Smooth muscle cell (in vitro differentiated cells): ENCODE data around the gene SIGLECL1. TPM values are rescaled to one million over a fixed set of nuclear protein-coding genes. Genes with fewer than 3 reads are reported as not detected.
"Not testable (repeated sequence)": the region's sequence is repeated elsewhere in the genome, so short reads cannot be mapped to it uniquely, and the experiment has no call there.

Experiments
- DNase-seq: peaks from one replicate; lab custom pipeline; 2025; ENCODE audit not compliant: unreplicated experiment; lab: John Stamatoyannopoulos, UW
- H2AFZ ChIP-seq: fragments of 200-600 bp; sonication (generic); 2 replicates; pipeline ENCODE4 v1.6.0; 2016; ENCODE audit warnings: antibody characterized with exemption, low read depth, mild to moderate bottlenecking
- H3F3A ChIP-seq: fragments of 200-600 bp; sonication (generic); 2 replicates; pipeline ENCODE4 v1.6.0; 2017; ENCODE audit warnings: antibody characterized with exemption, low read depth
- H3K27ac ChIP-seq: fragments of 200-600 bp; sonication (generic); 2 replicates; pipeline ENCODE4 v1.5.1; 2016; ENCODE audit warnings: low read depth, mild to moderate bottlenecking
- H3K27me3 ChIP-seq: fragments of 200-600 bp; sonication (generic); 2 replicates; pipeline ENCODE4 v1.6.1; 2016; ENCODE audit warnings: low read depth, mild to moderate bottlenecking
- H3K36me3 ChIP-seq: fragments of 200-600 bp; sonication (generic); 2 replicates; pipeline ENCODE4 v1.5.1; 2016; ENCODE audit warnings: low read depth
- H3K4me1 ChIP-seq: fragments of 200-600 bp; sonication (generic); 2 replicates; pipeline ENCODE4 v1.5.1; 2016; ENCODE audit warnings: low read depth
- H3K4me2 ChIP-seq: fragments of 200-600 bp; sonication (generic); 2 replicates; pipeline ENCODE4 v1.6.0; 2016; ENCODE audit warnings: mild to moderate bottlenecking
- H3K4me3 ChIP-seq: fragments of 200-600 bp; sonication (generic); 2 replicates; pipeline ENCODE4 v1.5.1; 2016; ENCODE audit warnings: mild to moderate bottlenecking
- H3K79me2 ChIP-seq: fragments of 200-600 bp; sonication (generic); 2 replicates; pipeline ENCODE4 v1.6.0; 2016; ENCODE audit warnings: low read depth, mild to moderate bottlenecking
- H3K9ac ChIP-seq: fragments of 200-600 bp; sonication (generic); 2 replicates; pipeline ENCODE4 v1.6.0; 2016; ENCODE audit warnings: low read depth
- H3K9me3 ChIP-seq: fragments of 200-600 bp; sonication (generic); replicated peaks from 2 replicates; pipeline ENCODE4 v1.5.1; 2016; ENCODE audit warnings: low read depth
- H4K20me1 ChIP-seq: fragments of 200-600 bp; sonication (generic); 2 replicates; pipeline ENCODE4 v1.6.0; 2016; ENCODE audit warnings: low read depth
- CTCF ChIP-seq: fragments of 200-600 bp; sonication (generic); IDR thresholded peaks from 2 replicates; pipeline ENCODE4 v1.5.1; 2017; ENCODE audit warnings: borderline replicate concordance, mild to moderate bottlenecking, antibody characterized with exemption; ENCODE audit not compliant: insufficient read depth, poor library complexity, severe bottlenecking
- WGBS: methylation state at CpG from one replicate; pipeline ENCODE4 v1.1.7; 2016; ENCODE audit warnings: low lambda C conversion rate; 5-methylcytosine and 5-hydroxymethylcytosine counted together
- polyA plus RNA-seq: library from polyadenylated mRNA; unstranded; fragments of >200 nt; fragmentation: Nextera tagmentation; extraction: Ambion mirVana; gene quantifications from 2 replicates; pipeline ENCODE4 v1.2.1, GENCODE V29; 2016
- total RNA-seq: library from RNA; depleted of rRNA; stranded (reverse); fragments of >200 nt; gene quantifications from 2 replicates; pipeline ENCODE4 v1.2.3, GENCODE V29; 2014

Gene SIGLECL1
- total and polyA plus RNA-seq, 2 experiments from 2014 or later = not detected

- H3K27ac ChIP-seq = no peak overlapping the region
- H3K79me2 ChIP-seq = no peaks in the 10 kb centered on the region
- H3K4me2 ChIP-seq = no peak overlapping the region
- H2AFZ ChIP-seq = no peak overlapping the region
- no peaks in the 10 kb centered on the region for H4K20me1 ChIP-seq
- no peaks in the 10 kb centered on the region for H3K36me3 ChIP-seq
- no peak overlapping the region for H3K9ac ChIP-seq
- no peak for DNase-seq
- no peaks in the 10 kb centered on the region for H3K27me3 ChIP-seq
- H3K4me3 ChIP-seq = no peak overlapping the region
- TF ChIP-seq CTCF = no peak
- H3K9me3 ChIP-seq = no peaks in the 10 kb centered on the region
- H3F3A ChIP-seq = no peaks in the 10 kb centered on the region
- no peaks in the 10 kb centered on the region for H3K4me1 ChIP-seq
- 78% methylated on average over 1 of the region's 1 CpG for WGBS
These were observed 31.6 kb upstream of the SIGLECL1 start for GRCh38 chr19:51219307-51219706.

- Histone ChIP-seq H3K27me3 (no peaks in the 10 kb centered on the region), H3K4me1 (no peaks in the 10 kb centered on the region), H3K4me3 (no peak overlapping the region), H3K79me2 (no peaks in the 10 kb centered on the region), H3K4me2 (no peak overlapping the region), H4K20me1 (no peaks in the 10 kb centered on the region), H3K36me3 (no peaks in the 10 kb centered on the region), H3K27ac (no peak overlapping the region), H3K9me3 (no peaks in the 10 kb centered on the region), H3F3A (no peaks in the 10 kb centered on the region), H3K9ac (no peak overlapping the region), H2AFZ (no peak overlapping the region)
- DNase-seq = no peak
- 75% methylated on average over 1 of the region's 1 CpG for WGBS
- no peak for TF ChIP-seq CTCF
These were observed 30.9 kb upstream of the SIGLECL1 start for GRCh38 chr19:51219971-51220370.

- Histone ChIP-seq H3K79me2 (no peaks in the 10 kb centered on the region), H2AFZ (no peak overlapping the region), H3F3A (no peaks in the 10 kb centered on the region), H3K4me3 (no peak overlapping the region), H3K9ac (no peak overlapping the region), H3K27me3 (no peaks in the 10 kb centered on the region), H3K36me3 (no peaks in the 10 kb centered on the region), H3K27ac (no peak overlapping the region), H3K4me1 (no peaks in the 10 kb centered on the region), H4K20me1 (no peaks in the 10 kb centered on the region), H3K4me2 (no peak overlapping the region), H3K9me3 (no peaks in the 10 kb centered on the region)
- no peak for TF ChIP-seq CTCF
- DNase-seq = no peak
These were observed 29.9 kb upstream of the SIGLECL1 start for GRCh38 chr19:51220996-51221395.

- Histone ChIP-seq H3K9ac (no peak overlapping the region), H3F3A (no peaks in the 10 kb centered on the region), H3K4me3 (no peak overlapping the region), H3K9me3 (no peaks in the 10 kb centered on the region), H3K27me3 (no peaks in the 10 kb centered on the region), H3K4me1 (no peaks in the 10 kb centered on the region), H3K79me2 (no peaks in the 10 kb centered on the region), H2AFZ (no peak overlapping the region), H4K20me1 (no peaks in the 10 kb centered on the region), H3K36me3 (no peaks in the 10 kb centered on the region), H3K4me2 (no peak overlapping the region), H3K27ac (no peak overlapping the region)
- no peak for DNase-seq
- TF ChIP-seq CTCF = no peak
- WGBS = 65% methylated on average over 3 of the region's 3 CpGs
These were observed 26.7 kb upstream of the SIGLECL1 start for GRCh38 chr19:51224163-51224641.

GRCh38 chr19:51224898-51225393 lies 25.9 kb upstream of the SIGLECL1 start, which contains the start of gene CD33:
Gene CD33 (plus strand): TSS chr19:51225080. CDS start chr19:51225119, 39 bp downstream.
- not testable (repeated sequence) for H3K4me1 ChIP-seq, H3K79me2 ChIP-seq, H3K4me3 ChIP-seq, H3K4me2 ChIP-seq, H3K9ac ChIP-seq, H4K20me1 ChIP-seq, H3K27ac ChIP-seq, H3K9me3 ChIP-seq, H3K27me3 ChIP-seq, H3K36me3 ChIP-seq, H2AFZ ChIP-seq, H3F3A ChIP-seq, DNase-seq
- WGBS = 83% methylated on average over 11 of the region's 11 CpGs
